ENCODE results near the gene HCST. TPM values are rescaled to one million over a fixed set of nuclear protein-coding genes. Genes with fewer than 3 reads are reported as not detected.

HCST gene
- total and polyA plus RNA-seq, 7 donors = 2.4 to 36.1 (median 4.8) TPM; not detected in 1

GRCh38 chr19:35911173-35911572 is 8.8 kb downstream of the HCST start:
- intact Hi-C loops (cut with DNase I) = no loop called here
- Histone ChIP-seq H3K4me3 (no peak overlapping the region), H3K36me3 (no peaks in the 10 kb centered on the region), H3K27ac (no peak overlapping the region), H3K27me3 (no peaks in the 10 kb centered on the region), H3K4me1 (peaks cover 0 to 12% (median 10%) of the 10 kb centered on the region in 4 donors), H3K9me3 (no peaks in the 10 kb centered on the region)
- WGBS, 2 donors = 58 to 60% methylated on average over 3 of the region's 3 CpGs
- TF ChIP-seq POLR2AphosphoS5 (IDR thresholded peaks at IDR 0.05) = no peak
- TF ChIP-seq POLR2A (IDR thresholded peaks at IDR 0.05) = no peak
- no peak for TF ChIP-seq EP300 (IDR thresholded peaks at IDR 0.05)
- TF ChIP-seq CTCF (IDR thresholded peaks at IDR 0.05) = no peak
- no peak for DNase-seq

- no peak for TF ChIP-seq EP300 (IDR thresholded peaks at IDR 0.05)
- TF ChIP-seq POLR2A (IDR thresholded peaks at IDR 0.05) = no peak
- no peak for TF ChIP-seq POLR2AphosphoS5 (IDR thresholded peaks at IDR 0.05)
- TF ChIP-seq CTCF (IDR thresholded peaks at IDR 0.05) = no peak
- H3K27me3 ChIP-seq = no peaks in the 10 kb centered on the region
- no peak overlapping the region for H3K4me3 ChIP-seq
- no peaks in the 10 kb centered on the region for H3K36me3 ChIP-seq
- DNase-seq = no peak
- H3K4me1 ChIP-seq = peaks cover 0 to 6% (median 4%) of the 10 kb centered on the region in 4 donors
- intact Hi-C loops (cut with DNase I) = no loop called here
- no peak overlapping the region for H3K27ac ChIP-seq
- WGBS, 2 donors = 49 to 62% methylated on average over 5 of the region's 5 CpGs
- no peaks in the 10 kb centered on the region for H3K9me3 ChIP-seq
Observed at GRCh38 chr19:35911790-35912189, 9.5 kb downstream of the HCST start.

GRCh38 chr19:35913589-35913988 is 11.3 kb downstream of the HCST start:
- H3K27me3 ChIP-seq = no peaks in the 10 kb centered on the region
- TF ChIP-seq POLR2A (IDR thresholded peaks at IDR 0.05) (no peak), POLR2AphosphoS5 (IDR thresholded peaks at IDR 0.05) (no peak), CTCF (IDR thresholded peaks at IDR 0.05) (no peak), EP300 (IDR thresholded peaks at IDR 0.05) (no peak)
- DNase-seq = no peak
- intact Hi-C loops (cut with DNase I) = no loop called here
- H3K9me3 ChIP-seq = no peaks in the 10 kb centered on the region
- 55 to 62% methylated on average over 7 of the region's 7 CpGs for WGBS, 2 donors
- no peaks in the 10 kb centered on the region for H3K4me1 ChIP-seq
- no peak overlapping the region for H3K27ac ChIP-seq
- no peaks in the 10 kb centered on the region for H3K36me3 ChIP-seq
- no peak overlapping the region for H3K4me3 ChIP-seq

- TF ChIP-seq EP300 (IDR thresholded peaks at IDR 0.05) (no peak), POLR2AphosphoS5 (IDR thresholded peaks at IDR 0.05) (no peak), CTCF (IDR thresholded peaks at IDR 0.05) (no peak), POLR2A (IDR thresholded peaks at IDR 0.05) (no peak)
- no peak for DNase-seq
- intact Hi-C loops (cut with DNase I) = no loop called here
- H3K9me3 ChIP-seq = no peaks in the 10 kb centered on the region
- H3K36me3 ChIP-seq = no peaks in the 10 kb centered on the region
- 40 to 63% methylated on average over 3 of the region's 3 CpGs for WGBS, 2 donors
- H3K27me3 ChIP-seq = no peaks in the 10 kb centered on the region
- H3K27ac ChIP-seq = no peak overlapping the region
- no peak overlapping the region for H3K4me3 ChIP-seq
- H3K4me1 ChIP-seq = no peaks in the 10 kb centered on the region
Observed at GRCh38 chr19:35915443-35915842, 13.1 kb downstream of the HCST start.

- H3K4me1 ChIP-seq = no peaks in the 10 kb centered on the region
- 90 to 91% methylated on average over 11 of the region's 11 CpGs for WGBS, 2 donors
- no peak for TF ChIP-seq POLR2A (IDR thresholded peaks at IDR 0.05)
- TF ChIP-seq POLR2AphosphoS5 (IDR thresholded peaks at IDR 0.05) = no peak
- no peak for TF ChIP-seq CTCF (IDR thresholded peaks at IDR 0.05)
- no peak for TF ChIP-seq EP300 (IDR thresholded peaks at IDR 0.05)
Observed at GRCh38 chr19:35919306-35919705, 17.0 kb downstream of the HCST start.

More at GRCh38 chr19:35919306-35919705, 17.0 kb downstream of the HCST start:
- intact Hi-C loops (cut with DNase I) = no loop called here
- Histone ChIP-seq H3K9me3 (no peaks in the 10 kb centered on the region), H3K4me3 (no peak overlapping the region), H3K27me3 (no peaks in the 10 kb centered on the region), H3K36me3 (no peaks in the 10 kb centered on the region), H3K27ac (no peak overlapping the region)
- DNase-seq = no peak

All from sigmoid colon (tissue), 7 donors.